Pancreas (tissue), 10 donors: Measurements from ENCODE around the gene TBC1D5. TPM values are rescaled to one million over a fixed set of nuclear protein-coding genes. Genes with fewer than 3 reads are reported as not detected.

Experiments used
- ATAC-seq, 4 donors: fragments of 200-7000 bp; cut with Tn5 transposase; one replicate each; pipeline versions ENCODE4 v1.8.0 to v1.9.1; 2020; ENCODE audit warnings: mild to moderate bottlenecking in 4 of 4, moderate library complexity in 4 of 4
- DNase-seq, 6 donors: peaks; one replicate each; pipeline ENCODE4 v3.0.0-alpha.2; 2020
- FAIRE-seq: peaks from 2 replicates; lab custom pipeline; 2012; peaks lifted over from hg19 to GRCh38; lab: Jason Lieb, UNC
- H3K27ac ChIP-seq, 4 donors: fragments of 200-600 bp; sonication (generic); 1 replicate in 3 of 4; 2 replicates in 1 of 4; pipeline versions ENCODE4 v1.5.0 to v1.8.0; 2020
- H3K27me3 ChIP-seq, 4 donors: fragments of 200-600 bp; one replicate each; pipeline ENCODE4 v1.8.0; 2021
- H3K36me3 ChIP-seq, 3 donors: fragments of 200-600 bp; sonication (generic) in 1 of 3; one replicate each; pipeline versions ENCODE4 v1.5.0 to v1.8.0; 2020 to 2021
- H3K4me1 ChIP-seq, 3 donors: fragments of 200-600 bp; one replicate each; pipeline ENCODE4 v1.8.0; 2021
- H3K4me3 ChIP-seq, 4 donors: fragments of 200-600 bp; sonication (generic) in 2 of 4; one replicate each; pipeline versions ENCODE4 v1.5.0 to v1.8.0; 2020 to 2021
- H3K9me3 ChIP-seq, 4 donors: fragments of 200-600 bp; one replicate each; pipeline ENCODE4 v1.8.0; 2021
- WGBS, 2 donors: extraction: QIAGEN DNeasy Blood & Tissue Kit; methylation state at CpG; one replicate each; pipeline ENCODE4 v1.1.7; 2013; 5-methylcytosine and 5-hydroxymethylcytosine counted together
- intact Hi-C, 3 donors: fragments of 100-400 bp; cut with DNase I; formaldehyde crosslinking; loops; one replicate each; pipeline versions ENCODE4 v1.11.1 to v1.14.2; 2022
- polyA plus RNA-seq, 2 donors: library from polyadenylated mRNA; stranded (reverse); fragments of 200-250 nt; gene quantifications; one replicate each; pipeline ENCODE4 v1.2.3, GENCODE V29; 2013
- total RNA-seq, 6 donors: library from RNA; stranded (reverse); fragmentation: NEBNext Ultra II Directional in 4 of 6; extraction: Animal tissue kit (Norgen Biotek cat#: 25700) in 4 of 6; gene quantifications; one replicate each; pipeline versions ENCODE4 v1.2.1 to v1.2.4, GENCODE V29; 2021 to 2023
- TF ChIP-seq, protein P1 (sequence below), 4 donors: fragments of 200-600 bp; sonication (generic) in 3 of 4; IDR thresholded peaks; one replicate each; pipeline versions ENCODE4 v1.5.0 to v1.8.0; 2021; ENCODE audit warnings: antibody characterized with exemption in 4 of 4
- donor health status: healthy with polysubstance abuse.
- donor health status: DM: no; HTN: no; CAD: no; lungs with moderate emphysema.
- donor health status: DM: no; HTN: no; CAD: no.
- donor health status: control.
- donor health status: control.
- donor health status: Bipolar disorder and iron deficiency.
- donor health status: DM: yes; HTN: yes; CAD: no.
- donor health status: DM: no; HTN: no; CAD: no.
- donor health status: DM: no; HTN: no; CAD: no.
- donor health status: DM: yes; HTN: yes; CAD: no.

TBC1D5 gene
- total and polyA plus RNA-seq, 8 donors, result 6.5 to 39.2 (median 19.9) TPM

DNA sequence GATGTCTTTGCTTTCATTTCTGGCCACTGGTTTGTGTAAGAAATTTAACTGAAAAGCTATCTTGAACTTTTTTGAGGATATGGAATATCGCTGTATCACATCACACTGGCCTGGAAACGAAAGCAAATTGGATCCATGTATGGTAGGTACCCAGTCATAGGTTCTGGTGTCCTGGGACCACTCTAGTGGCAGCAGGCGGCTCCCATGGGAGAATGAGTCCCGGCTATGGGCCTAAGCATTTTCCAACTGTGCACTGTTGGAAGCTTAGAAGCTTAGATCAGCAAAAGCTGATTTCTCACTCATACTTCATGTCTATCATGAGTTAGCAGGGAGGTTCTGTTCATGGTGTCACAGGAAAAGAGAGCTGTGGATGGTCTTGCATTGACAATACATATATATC is 534.5 kb downstream of the TBC1D5 start:
- Histone ChIP-seq H3K9me3 (no peaks in the 10 kb centered on the region), H3K4me3 (no peak overlapping the region), H3K27ac (no peak overlapping the region), H3K36me3 (peaks cover 0 to 4% (median 0%) of the 10 kb centered on the region in 3 donors), H3K27me3 (no peaks in the 10 kb centered on the region), H3K4me1 (no peaks in the 10 kb centered on the region)
- no peak for DNase-seq
- intact Hi-C loops, result no loop called here
- ATAC-seq, result no peak
- no peak for FAIRE-seq
- TF ChIP-seq, protein P1, sequence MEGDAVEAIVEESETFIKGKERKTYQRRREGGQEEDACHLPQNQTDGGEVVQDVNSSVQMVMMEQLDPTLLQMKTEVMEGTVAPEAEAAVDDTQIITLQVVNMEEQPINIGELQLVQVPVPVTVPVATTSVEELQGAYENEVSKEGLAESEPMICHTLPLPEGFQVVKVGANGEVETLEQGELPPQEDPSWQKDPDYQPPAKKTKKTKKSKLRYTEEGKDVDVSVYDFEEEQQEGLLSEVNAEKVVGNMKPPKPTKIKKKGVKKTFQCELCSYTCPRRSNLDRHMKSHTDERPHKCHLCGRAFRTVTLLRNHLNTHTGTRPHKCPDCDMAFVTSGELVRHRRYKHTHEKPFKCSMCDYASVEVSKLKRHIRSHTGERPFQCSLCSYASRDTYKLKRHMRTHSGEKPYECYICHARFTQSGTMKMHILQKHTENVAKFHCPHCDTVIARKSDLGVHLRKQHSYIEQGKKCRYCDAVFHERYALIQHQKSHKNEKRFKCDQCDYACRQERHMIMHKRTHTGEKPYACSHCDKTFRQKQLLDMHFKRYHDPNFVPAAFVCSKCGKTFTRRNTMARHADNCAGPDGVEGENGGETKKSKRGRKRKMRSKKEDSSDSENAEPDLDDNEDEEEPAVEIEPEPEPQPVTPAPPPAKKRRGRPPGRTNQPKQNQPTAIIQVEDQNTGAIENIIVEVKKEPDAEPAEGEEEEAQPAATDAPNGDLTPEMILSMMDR (IDR thresholded peaks at IDR 0.05), result no peak
- 97 to 98% methylated on average over 4 of the region's 4 CpGs for WGBS, 2 donors

DNA sequence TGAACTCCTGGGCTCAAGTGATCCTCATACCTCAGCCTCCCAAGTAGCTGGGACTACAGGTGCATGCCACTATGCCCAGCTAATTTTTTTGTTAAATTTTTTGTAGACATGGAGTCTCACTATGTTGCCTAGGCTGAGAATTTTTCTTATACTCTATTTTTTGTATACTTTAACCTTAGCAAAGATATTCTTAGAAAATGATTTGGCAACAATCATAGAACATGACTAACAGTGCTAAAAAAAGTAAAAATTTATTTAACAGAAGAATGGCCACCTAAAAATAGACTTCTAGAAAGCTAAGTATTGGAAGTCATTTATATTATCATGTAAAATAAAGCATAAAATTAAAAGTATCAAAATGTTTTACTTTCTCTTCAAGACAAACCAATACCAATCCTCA is 535.4 kb downstream of the TBC1D5 start:
- Histone ChIP-seq H3K36me3 (no peaks in the 10 kb centered on the region), H3K4me3 (no peak overlapping the region), H3K27ac (no peak overlapping the region), H3K27me3 (no peaks in the 10 kb centered on the region), H3K4me1 (no peaks in the 10 kb centered on the region), H3K9me3 (no peaks in the 10 kb centered on the region)
- ATAC-seq, result no peak
- intact Hi-C loops, result no loop called here
- TF ChIP-seq, protein P1 (IDR thresholded peaks at IDR 0.05), result no peak
- FAIRE-seq, result peak; percentile 60
- DNase-seq, result no peak

DNA sequence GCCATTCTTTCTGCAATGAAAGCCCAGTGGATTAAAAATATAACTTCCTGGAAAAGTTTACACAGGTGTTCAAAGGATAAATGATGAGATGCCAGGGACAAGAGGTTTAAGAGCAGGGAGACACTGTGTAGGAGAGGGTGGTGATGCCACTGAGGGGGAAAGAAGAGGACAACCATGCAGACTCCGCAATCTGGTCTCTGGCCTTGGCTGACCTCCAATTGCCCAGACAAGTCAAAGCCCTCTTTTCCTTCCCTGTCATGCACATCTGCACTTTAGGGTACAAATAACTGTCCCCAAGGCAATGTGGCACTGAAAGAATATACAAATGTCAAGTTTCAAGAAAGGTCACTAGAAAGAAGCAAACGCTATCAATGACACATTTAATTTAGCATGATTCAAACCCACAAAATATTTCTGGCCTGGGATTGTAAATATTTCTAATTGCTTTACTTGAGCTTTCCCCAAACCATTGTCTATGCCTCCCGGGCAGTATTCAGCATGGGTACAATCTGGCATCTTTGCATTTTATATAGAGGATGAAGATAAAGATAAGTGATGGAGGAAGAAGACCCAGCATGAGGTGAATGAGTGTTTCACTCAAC is 538.3 kb downstream of the TBC1D5 start:
- Histone ChIP-seq H3K4me3 (no peak overlapping the region), H3K36me3 (peaks cover 0 to 7% (median 0%) of the 10 kb centered on the region in 3 donors), H3K9me3 (no peaks in the 10 kb centered on the region), H3K4me1 (no peaks in the 10 kb centered on the region), H3K27me3 (no peaks in the 10 kb centered on the region), H3K27ac (no peak overlapping the region)
- no peak for ATAC-seq
- WGBS, 2 donors, result 93 to 94% methylated on average over 3 of the region's 3 CpGs
- no peak for DNase-seq
- TF ChIP-seq, protein P1 (IDR thresholded peaks at IDR 0.05), result no peak
- intact Hi-C loops, result no loop called here
- FAIRE-seq, result no peak

DNA sequence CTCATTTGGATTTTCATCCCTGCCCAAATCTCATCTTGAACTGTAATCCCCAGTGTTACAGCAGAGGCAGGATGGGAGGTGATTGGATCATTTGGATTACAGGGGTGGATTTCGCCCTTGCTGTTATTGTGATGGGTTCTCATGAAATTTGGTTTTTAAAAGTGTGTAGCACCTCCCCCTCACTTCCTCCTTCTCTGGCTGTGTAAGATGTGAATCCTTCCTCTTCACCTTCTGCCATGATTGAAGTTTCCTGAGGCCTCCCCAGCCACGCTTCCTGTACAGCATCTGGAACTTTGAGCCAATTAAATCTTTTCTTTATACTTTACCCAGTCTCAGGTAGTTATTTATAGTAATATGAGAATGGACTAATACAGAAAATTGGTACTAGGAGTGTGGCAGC is 540.9 kb downstream of the TBC1D5 start:
- 97% methylated on average over 2 of the region's 2 CpGs for WGBS, 2 donors
- intact Hi-C loops, result no loop called here
- no peak for FAIRE-seq

More for the DNA sequence above, 540.9 kb downstream of the TBC1D5 start:
- Histone ChIP-seq H3K4me3 (no peak overlapping the region), H3K36me3 (peaks cover 0 to 7% (median 0%) of the 10 kb centered on the region in 3 donors), H3K4me1 (no peaks in the 10 kb centered on the region), H3K27ac (no peak overlapping the region), H3K27me3 (no peaks in the 10 kb centered on the region), H3K9me3 (no peaks in the 10 kb centered on the region)
- TF ChIP-seq, protein P1 (IDR thresholded peaks at IDR 0.05), result no peak
- ATAC-seq (no peak), DNase-seq (no peak)
